CD4-positive, alpha-beta T cell (primary cell): ENCODE data around the gene C3. TPM values are rescaled to one million over a fixed set of nuclear protein-coding genes. Genes with fewer than 3 reads are reported as not detected.

Experiments
- ATAC-seq: fragments of 200-7000 bp; cut with Tn5 transposase; one replicate; pipeline ENCODE4 v1.10.0; 2022; ENCODE audit warnings: mild to moderate bottlenecking; ENCODE audit not compliant: poor library complexity
- CTCF ChIA-PET: fragments of 350-600 bp; sonication (Branson Sonifier 250); formaldehyde crosslinking; loops from one replicate; lab custom pipeline; 2021; ENCODE audit warnings: antibody characterized with exemption, inconsistent platforms; lab: Charles Lee
- POLR2A ChIA-PET: fragments of 350-600 bp; sonication (Branson Sonifier 250); formaldehyde crosslinking; loops from one replicate; lab custom pipeline; 2021; ENCODE audit warnings: antibody characterized with exemption, inconsistent platforms; lab: Charles Lee
- DNase-seq, 14 experiments: peaks; one replicate each; pipeline ENCODE4 v3.0.0-alpha.2; 2013 to 2020; ENCODE audit warnings: mixed read lengths in 2 of 14
- H3K27ac ChIP-seq, 2 donors: one replicate each; pipeline versions ENCODE4 v1.5.1 to v1.7.0; 2013; ENCODE audit warnings: low read length in 2 of 2, low read depth in 1 of 2, mild to moderate bottlenecking in 1 of 2
- H3K27me3 ChIP-seq, 2 experiments: 1 replicate in 1 of 2; 2 replicates in 1 of 2; pipeline versions ENCODE4 v1.6.1 to v1.7.0; 2013; ENCODE audit warnings: low read length in 2 of 2, control low read depth in 1 of 2, mild to moderate bottlenecking in 1 of 2, moderate library complexity in 1 of 2; ENCODE audit not compliant: insufficient read depth in 2 of 2, control insufficient read depth in 1 of 2
- H3K36me3 ChIP-seq: one replicate; pipeline ENCODE4 v1.6.1; 2013; ENCODE audit warnings: low read length, control low read depth; ENCODE audit not compliant: insufficient read depth
- H3K4me1 ChIP-seq: one replicate; pipeline ENCODE4 v1.6.1; 2013; ENCODE audit warnings: low read length, control low read depth; ENCODE audit not compliant: insufficient read depth
- H3K4me3 ChIP-seq: one replicate; pipeline ENCODE4 v1.5.1; 2013; ENCODE audit warnings: mild to moderate bottlenecking, low read length, moderate library complexity
- H3K9me3 ChIP-seq, 2 experiments: 1 replicate in 1 of 2; 2 replicates in 1 of 2; pipeline versions ENCODE4 v1.6.1 to v1.7.0; 2013; ENCODE audit warnings: low read length in 2 of 2, mild to moderate bottlenecking in 2 of 2, control low read depth in 1 of 2, moderate library complexity in 1 of 2; ENCODE audit not compliant: control insufficient read depth in 1 of 2, insufficient read depth in 1 of 2
- H3K27ac Mint-ChIP-seq: one replicate; pipeline ENCODE4 v1.8.0; 2020; ENCODE audit warnings: mixed read lengths
- H3K27me3 Mint-ChIP-seq: one replicate; pipeline ENCODE4 v1.8.0; 2021; ENCODE audit warnings: mixed read lengths
- H3K36me3 Mint-ChIP-seq: one replicate; pipeline ENCODE4 v1.8.0; 2021; ENCODE audit warnings: low read depth, mixed read lengths
- H3K4me1 Mint-ChIP-seq: one replicate; pipeline ENCODE4 v1.8.0; 2021; ENCODE audit warnings: low read depth, mixed read lengths
- H3K4me3 Mint-ChIP-seq: one replicate; pipeline ENCODE4 v1.8.0; 2020; ENCODE audit warnings: mild to moderate bottlenecking, mixed read lengths
- H3K9me3 Mint-ChIP-seq: one replicate; pipeline ENCODE4 v1.8.0; 2020; ENCODE audit warnings: mixed read lengths
- CTCF ChIP-seq: fragments of 200-600 bp; IDR thresholded peaks from one replicate; pipeline ENCODE4 v1.8.0; 2022; ENCODE audit warnings: antibody characterized with exemption, mild to moderate bottlenecking
- intact Hi-C, 2 experiments: fragments of 100-400 bp; cut with DNase I in 1 of 2; cut with micrococcal nuclease in 1 of 2; formaldehyde crosslinking; loops; one replicate each; pipeline versions ENCODE4 v1.15.1 to v1.9.0; 2023 to 2025; cut with DNase I, micrococcal nuclease
- total RNA-seq, 174 experiments: library from RNA in 2 of 174; stranded (reverse) in 2 of 174; gene quantifications; one replicate each; pipeline ENCODE4 v1.2.3 and lab custom pipeline; 2021 to 2026

Gene C3
- total RNA-seq, 2 experiments from 2014 or later, result 0.55 TPM; not detected in 1

GRCh38 chr19:6707011-6707657 lies 13.3 kb downstream of the C3 start:
- Histone ChIP-seq H3K27ac (no peak overlapping the region), H3K4me3 (no peak overlapping the region), H3K27me3 (peaks cover 13 to 21% of the 10 kb centered on the region in 2 experiments), H3K9me3 (peaks cover 0 to 7% of the 10 kb centered on the region in 2 experiments), H3K36me3 (no peaks in the 10 kb centered on the region), H3K4me1 (peaks cover 8% of the 10 kb centered on the region)
- peaks cover 34% of the 10 kb centered on the region for H3K27me3 Mint-ChIP-seq
- ChIA-PET POLR2A (no interaction called here), CTCF (no interaction called here)
- DNase-seq (no peak), ATAC-seq (no peak)
- no peak overlapping the region for H3K27ac Mint-ChIP-seq
- no peaks in the 10 kb centered on the region for H3K36me3 Mint-ChIP-seq
- H3K9me3 Mint-ChIP-seq, result no peaks in the 10 kb centered on the region
- intact Hi-C loops, result no loop called here
- H3K4me1 Mint-ChIP-seq, result peaks cover 13% of the 10 kb centered on the region
- H3K4me3 Mint-ChIP-seq, result no peak overlapping the region
- TF ChIP-seq CTCF, result no peak

GRCh38 chr19:6706633-6706958 lies 13.9 kb downstream of the C3 start:
- peaks cover 0 to 7% of the 10 kb centered on the region in 2 experiments for H3K9me3 ChIP-seq
- H3K4me1 Mint-ChIP-seq, result peaks cover 13% of the 10 kb centered on the region
- H3K36me3 ChIP-seq, result no peaks in the 10 kb centered on the region
- H3K27me3 Mint-ChIP-seq, result peaks cover 31% of the 10 kb centered on the region
- no peak overlapping the region for H3K27ac ChIP-seq
- DNase-seq (no peak), ATAC-seq (no peak)
- H3K4me1 ChIP-seq, result peaks cover 8% of the 10 kb centered on the region
- no peak overlapping the region for H3K4me3 ChIP-seq
- ChIA-PET POLR2A (no interaction called here), CTCF (no interaction called here)
- no peaks in the 10 kb centered on the region for H3K9me3 Mint-ChIP-seq
- H3K4me3 Mint-ChIP-seq, result no peak overlapping the region
- H3K27ac Mint-ChIP-seq, result no peak overlapping the region
- TF ChIP-seq CTCF, result no peak
- no peaks in the 10 kb centered on the region for H3K36me3 Mint-ChIP-seq
- intact Hi-C loops, result no loop called here
- peaks cover 13 to 21% of the 10 kb centered on the region in 2 experiments for H3K27me3 ChIP-seq

- Mint-ChIP-seq H3K36me3 (no peaks in the 10 kb centered on the region), H3K4me3 (no peak overlapping the region), H3K9me3 (no peaks in the 10 kb centered on the region), H3K27ac (no peak overlapping the region), H3K27me3 (peaks cover 26% of the 10 kb centered on the region), H3K4me1 (peaks cover 10% of the 10 kb centered on the region)
- intact Hi-C loops, result no loop called here
- Histone ChIP-seq H3K36me3 (no peaks in the 10 kb centered on the region), H3K4me1 (peaks cover 8% of the 10 kb centered on the region), H3K4me3 (no peak overlapping the region), H3K27ac (no peak overlapping the region), H3K27me3 (peaks cover 11 to 20% of the 10 kb centered on the region in 2 experiments), H3K9me3 (peaks cover 0 to 6% of the 10 kb centered on the region in 2 experiments)
- DNase-seq, result no peak
- no peak for TF ChIP-seq CTCF
- ChIA-PET POLR2A (no interaction called here), CTCF (no interaction called here)
- no peak for ATAC-seq
Observed at GRCh38 chr19:6705931-6706632, 14.4 kb downstream of the C3 start.
